Common myeloid progenitor, CD34-positive (primary cell): ENCODE results near the gene CHMP1B. TPM values are rescaled to one million over a fixed set of nuclear protein-coding genes. Genes with fewer than 3 reads are reported as not detected.
A peak's percentile ranks its signal among the peaks of the same experiment; 100 is the strongest.

Experiments used
- CTCF ChIA-PET: fragments of 350-600 bp; sonication (Branson Sonifier 250); formaldehyde crosslinking; loops from one replicate; lab custom pipeline; 2021; ENCODE audit warnings: antibody characterized with exemption; lab: Charles Lee
- POLR2A ChIA-PET: fragments of 350-600 bp; sonication (Branson Sonifier 250); formaldehyde crosslinking; loops from one replicate; lab custom pipeline; 2021; ENCODE audit warnings: antibody characterized with exemption; lab: Charles Lee
- DNase-seq, 3 donors: peaks; one replicate each; pipeline versions ENCODE4 v3.0.0 to v3.0.0-alpha.2; 2013
- H3K27ac ChIP-seq, 2 experiments: 1 replicate in 1 of 2; 2 replicates in 1 of 2; pipeline ENCODE4 v1.7.0; 2013; ENCODE audit warnings: inconsistent platforms in 2 of 2, low read length in 2 of 2, mild to moderate bottlenecking in 2 of 2, low read depth in 1 of 2, moderate library complexity in 1 of 2; ENCODE audit not compliant: severe bottlenecking in 2 of 2, insufficient read depth in 1 of 2, poor library complexity in 1 of 2
- H3K27me3 ChIP-seq, 5 experiments: replicated peaks in 2 of 5; 1 replicate in 3 of 5; 2 replicates in 2 of 5; pipeline versions ENCODE4 v1.6.1 to v1.7.0; 2013; ENCODE audit warnings: low read length in 4 of 5, mild to moderate bottlenecking in 2 of 5, moderate library complexity in 2 of 5, inconsistent platforms in 1 of 5; ENCODE audit not compliant: insufficient read depth in 5 of 5, control insufficient read depth in 4 of 5
- H3K36me3 ChIP-seq, 4 experiments: 1 replicate in 2 of 4; 2 replicates in 2 of 4; pipeline versions ENCODE4 v1.6.1 to v1.7.0; 2013; ENCODE audit warnings: low read length in 3 of 4, control low read depth in 1 of 4, mild to moderate bottlenecking in 1 of 4; ENCODE audit not compliant: control insufficient read depth in 4 of 4, insufficient read depth in 4 of 4
- H3K4me1 ChIP-seq, 4 experiments: 1 replicate in 3 of 4; 2 replicates in 1 of 4; pipeline versions ENCODE4 v1.6.1 to v1.7.1; 2013; ENCODE audit warnings: low read length in 3 of 4, mild to moderate bottlenecking in 3 of 4, control low read depth in 1 of 4, inconsistent platforms in 1 of 4, moderate library complexity in 1 of 4; ENCODE audit not compliant: control insufficient read depth in 4 of 4, insufficient read depth in 4 of 4; ENCODE audit errors: control extremely low read depth in 1 of 4
- H3K4me3 ChIP-seq, 7 experiments: 1 replicate in 4 of 7; 2 replicates in 3 of 7; pipeline versions ENCODE4 v1.5.1 to v1.7.0; 2013; ENCODE audit warnings: mild to moderate bottlenecking in 7 of 7, low read length in 6 of 7, moderate library complexity in 6 of 7, inconsistent platforms in 2 of 7, low read depth in 2 of 7, control low read depth in 1 of 7; ENCODE audit not compliant: insufficient read depth in 4 of 7, control insufficient read depth in 1 of 7; ENCODE audit errors: extremely low read depth in 1 of 7
- H3K9me3 ChIP-seq, 5 experiments: 1 replicate in 4 of 5; 2 replicates in 1 of 5; pipeline versions ENCODE4 v1.6.1 to v1.7.1; 2013; ENCODE audit warnings: low read length in 4 of 5, mild to moderate bottlenecking in 2 of 5, inconsistent platforms in 1 of 5, low read depth in 1 of 5, moderate library complexity in 1 of 5; ENCODE audit not compliant: control insufficient read depth in 4 of 5, insufficient read depth in 2 of 5; ENCODE audit errors: control extremely low read depth in 1 of 5
- WGBS: methylation state at CpG from one replicate; pipeline ENCODE4 v1.1.5; 2013; ENCODE audit not compliant: insufficient coverage; 5-methylcytosine and 5-hydroxymethylcytosine counted together
- polyA plus RNA-seq: library from polyadenylated mRNA; unstranded; fragments of 120-200 nt; gene quantifications from one replicate; pipeline ENCODE4 v1.2.1, GENCODE V29; 2013

Gene CHMP1B
- 83.0 TPM for polyA plus RNA-seq

- Histone ChIP-seq H3K36me3 (peaks cover 0 to 3% (median 1%) of the 10 kb centered on the region in 4 experiments), H3K4me1 (peaks cover 19 to 46% (median 25%) of the 10 kb centered on the region in 4 experiments), H3K27me3 (no peaks in the 10 kb centered on the region), H3K27ac (peak within 1 kb of the TSS; percentile 98 to 99), H3K4me3 (peak within 1 kb of the TSS; percentile 71 to 99 (median 96)), H3K9me3 (no peaks in the 10 kb centered on the region)
- DNase-seq = peak; percentile 98
- CTCF ChIA-PET = no interaction called here
- POLR2A ChIA-PET = no interaction called here
- WGBS = under 1% methylated on average over 44 of the region's 53 CpGs
These were observed at the start of gene CHMP1B for GRCh38 chr18:11851146-11851805. Gene CHMP1B, plus strand, starts transcription at chr18:11851413. Its CDS starts 99 bp downstream, at chr18:11851512.

GRCh38 chr18:11801573-11801972, 49.6 kb upstream of the CHMP1B start:
- ChIA-PET CTCF (no interaction called here), POLR2A (no interaction called here)
- DNase-seq = no peak
- Histone ChIP-seq H3K27me3 (peaks cover 0 to 7% (median 2%) of the 10 kb centered on the region in 5 experiments), H3K9me3 (no peaks in the 10 kb centered on the region), H3K27ac (no peak overlapping the region), H3K4me1 (no peaks in the 10 kb centered on the region), H3K4me3 (no peak overlapping the region), H3K36me3 (no peaks in the 10 kb centered on the region)
- 100% methylated on average over 2 of the region's 4 CpGs for WGBS

DNA sequence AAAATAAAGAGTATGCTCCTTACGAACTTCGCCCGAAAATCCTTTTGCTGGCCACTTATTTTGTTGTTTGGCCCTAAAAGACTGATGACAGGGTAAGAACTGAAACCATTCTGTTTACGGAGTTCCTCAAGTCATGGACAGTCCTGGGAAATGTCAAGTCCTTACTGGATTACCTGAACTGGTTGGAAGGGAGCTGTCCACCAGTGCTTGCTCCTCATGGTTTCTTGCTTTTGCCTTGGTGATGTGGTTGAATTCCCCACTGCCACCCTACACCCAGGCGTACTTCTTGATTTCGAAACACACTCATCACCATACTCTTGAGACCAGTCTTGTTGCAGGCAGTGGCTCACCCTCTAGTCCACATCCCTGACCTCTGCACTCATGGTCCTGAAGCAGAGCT, 49.1 kb upstream of the CHMP1B start:
- no peaks in the 10 kb centered on the region for H3K4me1 ChIP-seq
- ChIA-PET CTCF (no interaction called here), POLR2A (no interaction called here)
- H3K27ac ChIP-seq = no peak overlapping the region
- H3K36me3 ChIP-seq = no peaks in the 10 kb centered on the region
- no peak overlapping the region for H3K4me3 ChIP-seq
- H3K9me3 ChIP-seq = no peaks in the 10 kb centered on the region
- WGBS = 96% methylated on average over 6 of the region's 6 CpGs
- peaks cover 0 to 7% (median 2%) of the 10 kb centered on the region in 5 experiments for H3K27me3 ChIP-seq
- DNase-seq = no peak

- POLR2A ChIA-PET = no interaction called here
- DNase-seq = no peak
These were observed 48.6 kb upstream of the CHMP1B start for GRCh38 chr18:11802586-11802985.

GRCh38 chr18:11807233-11807632, 44.0 kb upstream of the CHMP1B start:
- POLR2A ChIA-PET = no interaction called here
- DNase-seq = no peak
- Histone ChIP-seq H3K27ac (no peak overlapping the region), H3K4me3 (no peak overlapping the region), H3K27me3 (peaks cover 0 to 6% (median 2%) of the 10 kb centered on the region in 5 experiments), H3K9me3 (no peaks in the 10 kb centered on the region), H3K4me1 (no peaks in the 10 kb centered on the region), H3K36me3 (no peaks in the 10 kb centered on the region)
- WGBS = 94% methylated on average over 7 of the region's 7 CpGs
- CTCF ChIA-PET = no interaction called here

More at GRCh38 chr18:11802586-11802985, 48.6 kb upstream of the CHMP1B start:
- no peaks in the 10 kb centered on the region for H3K4me1 ChIP-seq
- H3K4me3 ChIP-seq = no peak overlapping the region
- H3K27me3 ChIP-seq = peaks cover 0 to 7% (median 2%) of the 10 kb centered on the region in 5 experiments
- no peak overlapping the region for H3K27ac ChIP-seq
- H3K36me3 ChIP-seq = no peaks in the 10 kb centered on the region
- WGBS = 94% methylated on average over 9 of the region's 10 CpGs
- no peaks in the 10 kb centered on the region for H3K9me3 ChIP-seq
- CTCF ChIA-PET = no interaction called here

DNA sequence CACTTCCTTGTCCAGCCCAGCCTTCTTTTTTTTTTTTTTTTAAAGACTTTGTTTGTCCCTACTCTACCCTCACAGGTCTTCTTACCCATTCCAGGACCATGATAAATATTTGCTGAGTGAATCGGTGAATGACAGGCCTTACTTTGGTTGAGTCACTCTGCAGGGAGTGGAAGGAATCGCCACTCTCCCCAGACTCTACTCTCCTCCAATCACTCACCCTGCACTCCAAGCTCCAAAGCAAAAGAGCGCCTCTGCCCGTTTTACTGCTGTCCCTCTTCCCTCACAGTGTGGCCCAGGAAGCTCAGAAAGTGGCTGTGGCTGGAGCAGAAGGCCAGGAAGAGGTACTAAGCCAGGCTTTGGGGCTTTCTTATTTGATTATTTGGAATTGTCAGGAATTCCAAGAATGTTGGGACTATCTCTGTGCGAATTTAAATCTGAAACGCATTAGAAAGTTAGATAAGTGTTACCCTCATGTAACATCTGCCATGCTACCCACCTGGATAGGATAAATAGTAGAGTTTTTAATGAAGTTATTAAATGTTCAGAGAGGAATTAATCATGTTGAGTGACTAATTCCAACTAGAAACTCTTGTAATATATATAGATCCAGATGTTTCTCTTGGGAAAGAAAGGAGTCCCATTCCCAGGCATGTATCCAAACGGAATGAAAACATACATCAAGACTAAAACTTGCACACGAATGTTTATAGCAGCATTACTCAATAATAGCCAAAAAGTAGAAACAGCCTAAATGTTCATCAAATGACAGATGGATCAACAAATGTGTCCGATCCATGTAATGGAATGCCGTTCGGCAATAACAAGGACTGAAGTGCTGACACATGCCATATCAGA, 43.0 kb upstream of the CHMP1B start:
- no peaks in the 10 kb centered on the region for H3K9me3 ChIP-seq
- no peak overlapping the region for H3K27ac ChIP-seq
- H3K4me1 ChIP-seq = no peaks in the 10 kb centered on the region
- peaks cover 0 to 2% (median under 1%) of the 10 kb centered on the region in 5 experiments for H3K27me3 ChIP-seq
- H3K36me3 ChIP-seq = no peaks in the 10 kb centered on the region
- ChIA-PET POLR2A (no interaction called here), CTCF (no interaction called here)
- no peak for DNase-seq
- H3K4me3 ChIP-seq = no peak overlapping the region
- 96% methylated on average over 9 of the region's 11 CpGs for WGBS

DNA sequence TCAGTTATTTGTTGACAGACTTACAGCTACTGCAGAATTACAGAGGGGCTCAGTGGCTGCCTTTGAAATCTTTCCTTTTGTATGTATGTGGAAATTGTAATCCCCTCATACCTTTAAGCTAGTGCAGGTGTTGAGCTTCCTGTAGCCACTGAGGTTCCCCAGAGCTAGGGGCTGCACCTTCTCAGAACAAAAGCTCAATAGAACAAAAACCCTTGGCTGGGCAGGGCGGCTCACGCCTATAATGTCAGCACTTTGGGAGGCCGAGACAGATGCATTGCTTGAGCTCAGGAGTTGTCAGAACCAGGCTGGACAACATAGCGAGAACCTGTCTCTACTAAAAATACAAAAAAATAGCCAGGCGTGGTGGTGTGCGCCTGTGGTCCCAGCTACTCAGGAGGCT, 41.3 kb upstream of the CHMP1B start:
- ChIA-PET POLR2A (no interaction called here), CTCF (interaction anchor here (0.9 to 1.3 kb wide), 3 partner anchors 10 to 73 kb away, joined by 4 to 5 read pairs (median 4); no protein-coding TSS in a partner anchor)
- no peaks in the 10 kb centered on the region for H3K36me3 ChIP-seq

More for the DNA sequence above, 41.3 kb upstream of the CHMP1B start:
- WGBS = 100% methylated on average over 5 of the region's 6 CpGs
- Histone ChIP-seq H3K27ac (no peak overlapping the region), H3K4me1 (no peaks in the 10 kb centered on the region), H3K4me3 (no peak overlapping the region), H3K9me3 (no peaks in the 10 kb centered on the region), H3K27me3 (peaks cover 0 to 2% (median 0%) of the 10 kb centered on the region in 5 experiments)
- DNase-seq = no peak
